SIG-M5 treated with dmso at 0.1 percent for 504 hours (cell line): Measurements from ENCODE around the gene UNK.
"Not testable (repeated sequence)": the region's sequence is repeated elsewhere in the genome, so short reads cannot be mapped to it uniquely, and the experiment has no call there.

Source experiments
- DNase-seq: peaks from one replicate; lab custom pipeline; 2025; ENCODE audit not compliant: unreplicated experiment; lab: John Stamatoyannopoulos, UW

UNK gene

DNA sequence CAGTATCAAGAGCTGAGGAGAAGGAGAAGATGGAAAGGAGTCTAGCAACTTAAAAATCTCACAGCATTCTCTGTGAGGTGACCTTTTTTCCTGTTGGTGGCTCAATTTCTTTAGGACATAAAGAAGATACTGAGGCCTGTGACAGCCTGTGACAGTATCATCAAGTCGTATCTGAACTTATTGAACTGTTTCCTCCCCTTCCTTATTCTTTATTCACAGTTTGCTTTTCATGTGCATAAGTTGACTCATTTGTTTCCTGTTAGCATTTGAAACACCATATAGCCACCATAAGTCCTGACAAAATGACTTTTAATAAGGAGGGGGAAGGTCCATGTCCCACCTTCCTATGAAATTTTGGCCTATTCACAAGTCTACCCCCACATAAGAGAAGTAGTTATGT lies 8.9 kb downstream of the UNK start:
- no peak for DNase-seq

DNA sequence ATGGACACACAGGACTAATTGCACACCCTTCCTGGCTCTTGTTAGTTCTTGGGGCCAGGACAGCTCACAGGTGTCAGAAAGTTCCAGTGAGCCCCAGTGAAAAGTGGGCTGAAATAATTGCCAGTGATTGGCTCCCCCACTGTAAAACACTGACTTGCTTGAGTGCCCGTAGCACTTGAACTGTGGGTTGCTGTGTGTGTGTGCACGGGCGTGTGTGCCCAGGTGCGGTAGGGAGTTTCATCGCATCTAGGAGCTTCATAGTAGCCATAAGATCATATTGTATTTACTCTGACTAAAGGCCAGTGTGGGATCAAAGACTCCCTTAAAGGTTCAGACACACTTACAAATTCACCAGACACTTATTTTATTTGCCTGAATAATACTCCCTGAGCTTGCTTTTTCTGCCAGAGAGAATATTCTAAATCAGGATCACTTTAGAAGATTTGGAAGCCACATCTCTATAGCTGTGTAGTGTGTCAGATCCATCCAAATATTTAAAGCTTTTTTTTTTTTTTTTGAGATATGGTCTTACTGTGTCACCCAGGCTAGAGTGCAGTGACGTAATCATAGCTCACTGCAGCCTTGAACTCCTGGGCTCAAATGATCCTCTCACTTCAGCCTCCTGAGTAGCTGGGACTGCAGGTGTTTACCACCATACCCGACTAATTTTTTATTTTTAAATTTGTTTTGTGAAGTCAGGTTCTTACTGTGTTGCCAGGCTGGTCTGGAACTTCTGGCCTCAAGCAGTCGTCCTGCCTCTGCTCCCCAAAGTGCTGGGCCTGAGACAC lies 11.4 kb downstream of the UNK start:
- no peak for DNase-seq

DNA sequence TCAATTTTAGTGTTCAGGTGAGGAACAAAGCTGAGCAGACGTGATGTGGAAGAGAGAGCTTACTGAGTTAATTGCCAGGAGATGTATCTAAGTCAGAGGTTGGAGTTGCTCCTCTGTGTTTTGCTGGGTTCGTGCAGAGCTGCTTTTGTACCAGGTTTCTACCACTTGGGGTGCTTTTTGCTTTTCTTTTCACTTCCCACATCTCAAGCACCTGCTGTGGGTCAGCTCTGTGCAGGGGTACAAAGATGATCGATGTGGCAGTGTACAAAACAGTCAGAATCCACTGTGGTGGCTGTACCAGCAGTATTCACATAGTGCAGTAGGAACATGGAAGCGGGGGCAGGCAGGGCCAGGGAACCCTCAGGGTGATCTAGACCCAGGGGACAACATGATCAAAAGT lies 14.8 kb downstream of the UNK start:
- no peak for DNase-seq

DNA sequence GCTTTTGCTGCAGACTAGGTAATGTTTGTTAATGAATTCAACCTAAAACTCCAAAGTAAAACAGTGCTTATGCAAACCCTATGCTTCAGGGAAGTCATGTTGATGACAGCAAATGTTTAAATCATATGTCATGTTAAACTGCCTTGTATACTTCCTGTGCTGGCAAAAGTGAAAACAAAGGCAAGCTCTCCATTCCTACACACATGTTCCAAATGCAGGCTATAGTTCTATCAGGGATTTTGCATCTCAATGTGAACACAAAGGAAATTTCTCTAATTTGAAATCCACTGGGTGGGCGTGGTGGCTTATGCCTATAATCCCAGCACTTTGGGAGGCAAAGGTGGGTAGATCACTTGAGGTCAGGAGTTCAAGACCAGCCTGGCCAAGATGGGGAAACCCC lies 19.3 kb downstream of the UNK start:
- no peak for DNase-seq

DNA sequence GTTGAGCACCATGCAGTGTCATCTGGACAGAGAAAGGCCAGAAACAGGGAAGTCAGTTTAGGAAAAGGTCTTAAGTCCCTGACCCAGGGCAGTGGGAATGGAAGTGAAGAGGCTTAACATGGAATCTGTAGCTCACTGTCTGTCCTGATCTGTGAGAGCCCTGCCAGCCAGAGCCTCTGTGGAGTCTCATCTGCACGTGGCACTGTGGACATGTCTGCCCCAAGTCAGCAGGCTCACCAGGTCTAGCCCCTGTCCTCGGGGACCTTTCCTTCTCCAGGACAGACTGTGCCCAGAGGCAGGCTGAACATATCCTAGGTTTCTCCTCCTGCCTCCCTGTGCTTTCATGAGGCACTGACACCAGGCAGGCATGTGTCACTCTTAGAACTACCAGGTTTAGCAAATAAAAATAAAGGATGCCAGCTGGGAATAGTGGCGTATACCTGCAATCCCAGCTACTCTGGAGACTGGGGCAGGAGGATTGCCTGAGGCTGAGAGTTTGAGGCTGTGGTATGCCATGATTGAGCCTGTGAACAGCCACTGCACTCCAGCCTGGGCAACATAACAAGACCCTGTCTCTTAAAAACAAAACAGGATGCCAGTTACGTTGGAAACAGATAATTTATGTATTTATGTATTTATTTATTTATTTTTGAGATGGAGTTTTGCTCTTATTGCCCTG lies 22.4 kb downstream of the UNK start:
- no peak for DNase-seq

DNA sequence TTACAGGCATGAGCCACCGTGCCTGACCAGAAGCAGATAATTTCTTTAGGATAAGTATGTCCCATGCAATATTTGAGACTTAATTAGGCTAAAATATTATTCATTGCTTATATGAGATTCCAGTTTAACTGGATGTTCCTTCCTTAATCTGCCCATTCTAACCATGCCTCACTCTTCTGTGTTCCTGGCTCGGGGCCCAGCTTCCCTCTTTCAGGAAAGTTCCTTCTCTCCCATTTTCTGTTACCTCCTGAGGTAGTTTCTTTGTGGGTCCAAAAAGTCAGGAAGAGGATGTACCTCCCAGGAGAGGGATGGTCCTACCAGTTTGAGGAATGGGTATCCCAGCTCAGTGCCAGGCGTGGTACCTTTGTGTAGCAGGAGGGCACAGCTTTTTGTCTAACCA lies 23.3 kb downstream of the UNK start:
- no peak for DNase-seq

DNA sequence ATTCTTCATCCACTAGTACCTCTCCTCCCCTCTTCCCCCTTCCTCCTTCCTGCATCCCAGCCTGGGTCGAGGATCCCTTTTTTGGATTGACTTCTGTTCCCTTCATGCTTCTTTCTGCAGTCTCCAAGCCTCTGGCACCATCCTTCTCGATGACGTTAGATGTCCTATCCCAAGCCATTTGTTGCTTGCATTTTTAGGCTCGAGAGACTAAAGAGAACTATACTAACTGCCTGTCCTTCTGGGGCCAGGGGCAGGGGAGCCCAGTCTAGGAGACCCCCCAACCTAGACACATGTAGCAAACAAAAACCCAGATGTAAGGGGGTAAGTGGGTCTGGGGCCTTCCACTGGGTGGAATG lies 23.9 kb downstream of the UNK start:
- no peak for DNase-seq

DNA sequence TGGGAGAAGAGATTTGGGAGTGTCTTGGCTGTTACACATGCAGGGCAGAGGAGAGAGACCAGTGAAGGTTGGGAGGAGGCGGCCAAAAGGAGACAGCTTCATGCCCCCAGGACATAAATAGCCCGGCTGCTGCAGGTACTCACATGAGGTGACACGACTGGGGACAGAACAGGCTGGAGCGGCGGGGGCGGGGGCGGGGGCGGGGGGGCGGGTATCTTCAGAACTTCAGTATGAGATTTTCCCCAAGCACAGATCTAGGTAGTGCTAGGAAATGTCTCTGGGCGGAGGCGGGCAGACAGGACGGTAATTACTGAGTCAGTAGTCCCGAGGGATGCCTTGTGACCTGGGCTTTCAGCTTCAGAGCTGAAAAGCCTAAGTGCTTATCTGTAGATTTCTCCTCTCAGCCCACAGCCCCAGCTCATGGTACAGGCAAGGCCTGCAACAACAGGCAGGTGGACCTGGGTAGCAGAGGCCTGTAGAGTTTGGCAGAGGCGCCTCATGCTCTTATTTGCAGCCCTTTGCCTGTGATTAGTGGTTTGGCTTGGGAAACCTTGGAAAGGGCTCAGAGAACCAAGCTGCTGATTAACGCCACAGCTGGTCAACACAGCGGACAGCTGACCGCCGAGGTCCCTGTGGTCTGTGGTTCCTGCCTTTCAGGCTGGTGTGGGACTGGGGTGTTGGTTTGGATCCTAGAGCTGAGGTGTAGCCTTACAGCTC lies 24.5 kb downstream of the UNK start:
- DNase-seq = no peak

DNA sequence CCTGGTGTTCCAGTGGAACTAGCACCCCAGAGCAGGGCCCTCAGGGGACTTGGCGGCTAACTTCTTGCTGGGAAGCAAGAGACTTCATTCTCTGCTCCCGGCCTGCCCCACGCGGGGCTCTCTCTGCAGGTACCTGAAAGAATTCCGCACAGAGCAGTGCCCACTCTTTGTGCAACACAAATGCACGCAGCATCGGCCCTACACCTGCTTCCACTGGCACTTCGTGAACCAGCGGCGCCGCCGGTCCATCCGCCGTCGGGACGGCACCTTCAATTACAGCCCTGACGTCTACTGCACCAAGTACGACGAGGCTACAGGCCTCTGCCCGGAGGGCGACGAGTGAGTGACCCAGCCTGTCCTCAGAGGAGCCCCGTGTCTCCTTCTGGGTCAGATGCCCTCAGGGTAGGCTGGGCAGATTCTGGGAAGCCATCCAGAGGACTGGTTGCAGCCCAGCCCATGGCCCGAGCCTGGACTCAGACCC lies 25.1 kb downstream of the UNK start:
- no peak for DNase-seq

DNA sequence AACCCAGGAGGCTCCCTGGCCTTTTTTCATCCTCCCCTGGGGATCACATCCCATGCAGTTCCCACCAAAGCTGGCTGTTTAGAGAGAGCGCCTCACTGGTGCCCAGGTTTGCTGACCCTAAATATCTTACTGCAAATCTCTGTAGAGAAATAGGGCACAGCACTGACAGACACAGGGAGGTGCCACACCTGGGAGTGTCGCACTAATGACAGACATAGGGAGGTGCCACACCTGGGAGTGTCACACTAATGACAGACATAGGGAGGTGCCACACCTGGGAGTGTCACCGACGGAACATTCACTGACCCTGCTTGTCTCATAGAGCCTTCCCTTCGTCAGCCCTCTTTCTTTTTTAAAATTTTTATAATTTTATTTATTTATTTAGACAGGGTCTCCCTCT lies 25.6 kb downstream of the UNK start:
- DNase-seq = no peak

DNA sequence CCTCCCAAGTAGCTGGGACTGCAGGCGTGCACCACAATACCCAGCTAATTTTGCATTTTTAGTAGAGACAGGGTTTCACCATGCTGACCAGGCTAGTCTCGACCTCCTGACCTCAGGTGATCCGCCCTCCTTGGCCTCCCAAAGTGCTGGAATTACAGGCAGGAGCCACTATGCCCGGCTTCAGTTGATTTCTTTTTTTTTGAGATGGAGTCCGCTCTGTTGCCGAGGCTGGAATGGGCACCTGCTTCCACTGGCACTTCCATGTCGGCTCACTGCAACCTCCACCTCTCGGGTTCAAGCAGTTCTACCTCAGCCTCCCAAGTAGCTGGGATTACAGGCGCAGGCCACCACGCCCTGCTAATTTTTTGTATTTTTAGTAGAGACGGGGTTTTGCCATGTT lies 26.1 kb downstream of the UNK start:
- DNase-seq = not testable (repeated sequence)

DNA sequence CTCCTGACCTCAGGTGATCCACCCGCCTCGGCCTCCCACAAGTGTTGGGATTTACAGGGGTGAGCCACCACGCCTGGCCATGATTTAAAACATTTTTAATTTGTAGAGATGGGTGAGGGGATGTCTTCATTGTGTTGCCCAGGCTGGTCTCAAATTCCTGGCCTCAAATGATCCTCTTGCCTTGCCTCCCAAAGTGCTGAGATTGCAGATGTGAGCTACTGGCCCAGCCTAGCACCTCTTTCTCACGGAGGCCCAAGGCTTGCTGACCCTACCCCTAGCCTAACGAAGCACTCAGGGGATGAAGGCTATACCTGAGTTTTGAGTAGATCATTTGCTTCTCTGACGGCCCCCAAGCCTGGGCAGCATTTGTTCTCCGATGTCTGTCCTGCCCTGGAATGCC lies 26.6 kb downstream of the UNK start:
- DNase-seq = no peak

DNA sequence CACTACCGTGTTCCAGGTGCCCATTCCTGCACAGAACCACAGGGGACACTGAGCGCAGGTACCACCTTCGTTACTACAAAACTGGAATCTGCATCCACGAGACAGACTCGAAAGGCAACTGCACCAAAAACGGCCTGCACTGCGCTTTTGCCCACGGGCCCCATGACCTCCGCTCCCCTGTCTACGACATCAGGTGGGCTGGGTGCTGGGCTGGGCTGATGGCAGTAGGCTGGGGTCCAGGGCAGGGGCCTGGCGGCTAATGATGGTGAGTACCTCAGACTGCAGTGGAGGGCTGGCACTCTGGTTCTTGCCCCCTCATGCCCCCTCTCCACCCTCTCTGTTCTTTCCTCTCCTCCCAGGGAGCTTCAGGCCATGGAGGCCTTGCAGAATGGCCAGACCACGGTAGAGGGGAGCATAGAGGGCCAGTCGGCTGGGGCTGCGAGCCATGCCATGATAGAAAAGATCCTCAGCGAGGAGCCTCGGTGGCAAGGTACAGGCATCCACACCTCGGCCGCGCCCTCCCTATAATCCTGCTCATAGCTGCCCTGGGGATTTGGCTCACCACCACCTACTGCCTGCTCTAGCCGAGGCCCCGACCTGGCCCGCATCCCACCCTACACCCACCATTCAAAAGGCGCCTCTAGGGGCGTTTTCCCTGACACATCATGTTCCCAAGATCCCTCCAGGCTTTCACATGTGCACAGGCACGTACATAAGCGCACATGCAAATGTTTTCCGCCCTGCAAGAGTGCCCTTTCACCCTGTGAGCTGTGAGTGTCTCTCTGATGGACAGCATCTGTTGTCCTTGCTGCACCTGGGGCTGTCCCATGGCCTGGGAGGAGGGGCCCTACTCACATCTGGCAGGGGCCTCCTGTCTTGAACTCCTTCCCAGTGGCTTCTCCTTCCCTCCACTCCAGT lies 27.7 kb downstream of the UNK start:
- DNase-seq = no peak

DNA sequence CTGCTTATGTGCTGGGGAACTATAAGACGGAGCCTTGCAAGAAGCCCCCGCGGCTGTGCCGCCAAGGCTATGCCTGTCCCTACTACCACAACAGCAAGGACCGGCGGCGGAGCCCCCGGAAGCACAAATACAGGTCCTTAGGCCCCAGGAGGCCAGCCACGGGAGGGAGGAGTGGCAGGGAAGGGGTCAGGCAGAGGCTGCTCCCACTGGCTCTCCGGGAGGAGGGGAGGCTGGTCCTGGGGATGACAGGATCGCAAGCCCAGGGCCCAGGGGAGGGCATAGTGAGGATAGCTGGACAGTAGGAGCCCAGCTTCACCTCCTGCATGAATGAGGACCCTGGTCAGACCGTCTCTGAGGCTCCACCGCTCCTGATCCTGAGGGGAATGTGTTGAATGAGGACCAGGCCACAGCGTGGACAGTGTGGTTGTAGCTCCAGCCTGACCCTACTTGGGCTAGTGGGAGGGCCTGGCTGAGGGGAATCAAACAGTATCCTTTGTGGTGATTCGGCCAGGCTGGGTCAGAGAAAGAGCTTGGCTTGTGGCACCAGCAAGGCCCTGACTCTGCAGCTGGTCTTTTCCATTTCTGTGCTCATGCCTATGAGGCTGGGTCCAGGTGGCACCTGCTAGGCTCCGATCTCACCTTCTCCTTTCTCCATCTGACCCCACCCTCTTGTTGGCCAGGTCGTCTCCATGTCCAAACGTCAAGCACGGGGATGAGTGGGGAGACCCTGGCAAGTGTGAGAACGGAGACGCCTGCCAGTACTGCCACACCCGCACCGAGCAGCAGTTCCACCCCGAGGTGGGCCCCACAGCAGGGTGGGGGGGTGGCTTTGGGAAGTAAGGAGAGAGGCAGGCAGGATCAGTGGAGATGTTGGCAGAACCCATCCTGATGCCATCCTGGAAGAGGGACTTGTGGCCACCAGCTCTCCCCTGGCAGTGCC lies 28.7 kb downstream of the UNK start:
- DNase-seq = no peak

DNA sequence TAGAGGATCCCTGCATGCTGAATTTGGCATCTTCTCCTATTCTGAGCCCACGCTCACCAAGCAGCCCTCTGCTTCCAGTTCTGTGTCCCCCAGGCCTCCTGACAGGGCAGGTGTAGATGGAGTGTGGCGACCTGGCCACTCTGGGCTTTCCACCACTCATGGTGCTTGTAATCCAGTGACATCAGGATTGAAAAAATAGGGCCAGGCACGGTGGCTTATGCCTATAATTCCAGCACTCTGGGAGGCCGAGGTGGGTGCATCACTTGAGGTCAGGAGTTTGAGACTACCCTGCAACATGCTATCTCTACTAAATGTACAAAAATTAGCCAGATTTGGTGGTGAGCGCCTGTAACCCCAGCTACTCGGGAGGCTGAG lies 29.4 kb downstream of the UNK start:
- no peak for DNase-seq

DNA sequence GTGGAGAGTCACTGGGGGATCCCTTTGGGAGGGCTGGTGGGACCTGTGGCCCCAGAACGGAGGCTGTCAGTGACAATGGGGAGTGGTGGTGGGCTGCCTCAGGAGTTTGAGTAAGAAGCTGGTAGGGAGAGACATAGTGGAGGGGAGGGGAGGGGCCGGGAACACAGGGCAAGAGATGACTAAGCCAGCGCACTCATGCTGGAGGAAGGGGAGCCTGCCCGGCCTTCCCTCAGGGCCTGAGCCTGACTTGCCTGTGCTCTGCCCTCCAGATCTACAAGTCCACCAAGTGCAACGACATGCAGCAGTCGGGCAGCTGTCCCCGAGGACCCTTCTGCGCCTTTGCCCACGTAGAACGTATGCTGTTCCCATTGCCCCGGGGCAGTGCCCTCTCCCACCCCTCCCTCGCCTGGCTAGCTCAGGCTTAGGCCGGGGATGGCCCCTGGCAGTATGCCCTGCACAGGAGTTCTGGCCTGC lies 30.3 kb downstream of the UNK start:
- DNase-seq = no peak

DNA sequence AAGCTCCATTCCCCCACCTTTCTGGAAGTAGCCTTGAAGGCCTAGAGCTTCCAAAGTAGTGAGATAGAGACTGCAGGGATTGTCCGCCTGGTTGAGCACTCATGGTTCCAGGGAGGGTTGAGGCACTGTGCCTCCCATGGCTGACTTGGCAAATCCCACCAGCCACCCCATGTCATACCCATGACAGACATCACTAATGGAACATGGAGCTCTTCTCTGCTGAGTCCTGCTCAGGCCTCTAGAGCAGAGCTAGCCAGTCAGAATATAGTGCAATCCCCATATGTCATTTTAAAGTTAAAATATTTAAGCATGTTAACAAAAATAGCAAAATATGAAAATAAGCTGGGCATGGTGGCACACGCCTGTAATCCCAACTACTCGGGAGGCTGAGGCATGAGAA lies 30.8 kb downstream of the UNK start:
- no peak for DNase-seq

DNA sequence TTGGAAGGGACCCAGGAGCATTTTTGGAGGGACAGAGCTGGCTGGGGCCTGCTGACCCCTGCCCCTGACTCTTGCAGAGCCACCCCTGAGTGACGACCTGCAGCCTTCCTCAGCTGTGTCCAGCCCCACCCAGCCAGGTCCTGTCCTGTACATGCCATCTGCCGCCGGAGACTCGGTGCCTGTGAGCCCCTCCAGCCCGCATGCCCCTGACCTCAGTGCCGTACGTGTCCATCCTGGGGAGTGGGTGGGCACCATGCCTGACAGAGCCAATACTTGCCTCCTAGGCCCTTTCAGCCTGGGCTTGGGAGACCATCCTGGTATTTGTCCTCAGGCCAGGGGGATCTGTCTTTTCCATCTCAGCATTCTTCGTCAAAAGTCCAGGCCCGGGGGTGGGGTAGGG lies 32.1 kb downstream of the UNK start:
- DNase-seq = no peak

DNA sequence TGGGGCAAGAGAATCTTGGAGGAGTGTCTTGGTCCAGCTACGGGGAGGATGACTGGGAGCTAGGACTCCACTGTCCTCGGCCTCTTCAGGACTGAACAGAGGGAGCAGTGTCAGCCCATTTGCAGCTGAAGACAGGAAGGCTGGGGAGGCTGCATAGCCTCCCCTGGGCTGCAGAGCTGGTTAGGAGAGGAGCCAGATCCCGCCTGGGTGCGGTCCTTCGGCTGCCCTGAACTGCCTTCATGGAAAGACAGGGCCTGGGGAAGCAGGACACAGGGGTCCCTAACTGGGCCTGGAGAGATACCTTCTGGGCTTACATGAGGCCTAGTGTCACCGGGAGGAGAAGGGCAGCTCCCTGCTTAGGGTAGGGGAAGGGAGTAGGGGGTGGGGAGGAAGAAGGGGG lies 33.0 kb downstream of the UNK start:
- no peak for DNase-seq

DNA sequence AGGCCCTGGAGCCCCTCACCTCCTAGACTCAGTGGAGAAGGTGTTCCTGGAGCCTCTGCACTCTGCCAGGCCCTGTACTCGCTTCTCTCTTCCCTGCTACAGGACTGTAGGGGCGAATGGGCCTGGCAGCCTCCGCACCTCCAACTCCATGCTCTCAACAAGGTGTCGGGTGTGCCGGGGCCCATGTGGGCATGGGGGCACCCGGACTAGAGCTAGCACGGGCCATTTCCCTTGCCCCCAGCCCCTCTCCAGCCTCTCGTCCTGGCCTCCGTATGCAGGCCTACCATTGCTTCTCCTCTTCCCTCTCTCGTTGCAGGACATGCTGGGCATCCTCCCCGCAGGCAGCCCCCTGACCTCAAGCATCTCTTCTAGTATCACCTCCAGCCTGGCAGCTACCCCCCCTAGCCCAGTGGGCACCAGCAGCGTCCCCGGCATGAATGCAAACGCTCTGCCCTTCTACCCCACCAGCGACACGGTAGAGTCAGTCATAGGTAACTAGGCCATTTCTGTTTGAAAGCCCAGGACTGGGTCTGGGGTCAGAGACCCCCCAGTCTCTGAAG lies 33.8 kb downstream of the UNK start:
- DNase-seq = no peak
